MM.1S (cell line): ENCODE measurements around the gene NELFB.
A peak's percentile ranks its signal among the peaks of the same experiment; 100 is the strongest.

Source experiments
- DNase-seq: peaks from one replicate; pipeline ENCODE4 v3.0.0-alpha.2; 2015
- H2AFZ ChIP-seq: fragments of 300-600 bp; sonication (generic); 2 replicates; pipeline ENCODE4 v1.6.0; 2016; ENCODE audit warnings: antibody characterized with exemption, low read length
- H3F3A ChIP-seq: fragments of 300-600 bp; sonication (generic); 2 replicates; pipeline ENCODE4 v1.6.1; 2016; ENCODE audit warnings: mild to moderate bottlenecking, antibody characterized with exemption, low read length, moderate library complexity, mixed read lengths; ENCODE audit not compliant: insufficient read depth
- H3K27ac ChIP-seq: fragments of 300-600 bp; sonication (generic); 2 replicates; pipeline ENCODE4 v1.5.1; 2016; ENCODE audit warnings: mild to moderate bottlenecking, low read length
- H3K27me3 ChIP-seq: fragments of 300-600 bp; sonication (generic); replicated peaks from 2 replicates; pipeline ENCODE4 v1.6.0; 2016; ENCODE audit warnings: low read length; ENCODE audit not compliant: insufficient read depth
- H3K36me3 ChIP-seq: fragments of 300-600 bp; sonication (generic); replicated peaks from 2 replicates; pipeline ENCODE4 v1.6.1; 2016; ENCODE audit warnings: mild to moderate bottlenecking, low read length, mixed read lengths; ENCODE audit not compliant: insufficient read depth
- H3K4me1 ChIP-seq: fragments of 300-600 bp; sonication (generic); 2 replicates; pipeline ENCODE4 v1.6.1; 2016; ENCODE audit warnings: low read length, mixed read lengths
- H3K4me2 ChIP-seq: fragments of 300-600 bp; sonication (generic); 2 replicates; pipeline ENCODE4 v1.6.0; 2016; ENCODE audit warnings: low read depth, low read length
- H3K4me3 ChIP-seq: fragments of 300-600 bp; sonication (generic); 2 replicates; pipeline ENCODE4 v1.5.1; 2016; ENCODE audit warnings: low read length, mixed read lengths
- H3K79me2 ChIP-seq: fragments of 300-600 bp; sonication (generic); 2 replicates; pipeline ENCODE4 v1.6.1; 2016; ENCODE audit warnings: mixed run types, low read length, mixed read lengths
- H3K9ac ChIP-seq: fragments of 300-600 bp; sonication (generic); 2 replicates; pipeline ENCODE4 v1.6.1; 2016; ENCODE audit warnings: low read length, mixed read lengths
- H3K9me2 ChIP-seq: fragments of 300-600 bp; sonication (generic); replicated peaks from 2 replicates; pipeline ENCODE4 v1.6.1; 2016; ENCODE audit warnings: mild to moderate bottlenecking, low read length, mixed read lengths; ENCODE audit not compliant: insufficient read depth
- H3K9me3 ChIP-seq: fragments of 300-600 bp; sonication (generic); replicated peaks from 2 replicates; pipeline ENCODE4 v1.6.1; 2016; ENCODE audit warnings: mild to moderate bottlenecking, low read length, mixed read lengths; ENCODE audit not compliant: insufficient read depth
- H4K20me1 ChIP-seq: fragments of 300-600 bp; sonication (generic); 2 replicates; pipeline ENCODE4 v1.6.1; 2016; ENCODE audit warnings: mild to moderate bottlenecking, low read length, moderate library complexity, mixed read lengths; ENCODE audit not compliant: insufficient read depth
- CTCF ChIP-seq: fragments of 300-600 bp; sonication (generic); IDR thresholded peaks from 2 replicates; pipeline ENCODE4 v1.5.1; 2016; ENCODE audit warnings: antibody characterized with exemption, low read length, mixed read lengths
- EZH2 ChIP-seq: fragments of 300-600 bp; sonication (generic); optimal IDR thresholded peaks from 2 replicates; pipeline ENCODE3; 2017; ENCODE audit warnings: low read depth, mild to moderate bottlenecking, antibody characterized with exemption, low read length, mixed read lengths
- EZH2phosphoT487 ChIP-seq: fragments of 300-600 bp; sonication (generic); IDR thresholded peaks from 2 replicates; pipeline ENCODE4 v1.6.1; 2018; ENCODE audit warnings: antibody characterized with exemption, low read length

NELFB gene

GRCh38 chr9:137316012-137316981 is 61.2 kb downstream of the NELFB start:
- no peaks in the 10 kb centered on the region for H4K20me1 ChIP-seq
- H3K27ac ChIP-seq, result no peak overlapping the region
- H3K27me3 ChIP-seq, result peaks cover 77% of the 10 kb centered on the region
- no peak overlapping the region for H3K9ac ChIP-seq
- H3K9me3 ChIP-seq, result no peaks in the 10 kb centered on the region
- H3K79me2 ChIP-seq, result no peaks in the 10 kb centered on the region
- no peak for DNase-seq
- TF ChIP-seq CTCF, result no peak
- no peak for TF ChIP-seq EZH2
- TF ChIP-seq EZH2phosphoT487, result no peak
- H3K4me2 ChIP-seq, result peak overlapping the region; percentile 21; the same call in 1 of the 2 replicates
- H3K4me3 ChIP-seq, result no peak overlapping the region
- no peak overlapping the region for H2AFZ ChIP-seq
- no peaks in the 10 kb centered on the region for H3K9me2 ChIP-seq
- H3F3A ChIP-seq, result no peaks in the 10 kb centered on the region
- no peaks in the 10 kb centered on the region for H3K4me1 ChIP-seq
- H3K36me3 ChIP-seq, result no peaks in the 10 kb centered on the region

GRCh38 chr9:137317021-137317717 is 62.0 kb downstream of the NELFB start:
- Histone ChIP-seq H3K27me3 (peaks cover 86% of the 10 kb centered on the region), H4K20me1 (no peaks in the 10 kb centered on the region), H3F3A (no peaks in the 10 kb centered on the region), H3K4me1 (no peaks in the 10 kb centered on the region), H3K79me2 (no peaks in the 10 kb centered on the region), H3K9me2 (no peaks in the 10 kb centered on the region), H3K27ac (no peak overlapping the region), H3K9me3 (no peaks in the 10 kb centered on the region), H2AFZ (no peak overlapping the region), H3K4me3 (no peak overlapping the region), H3K9ac (no peak overlapping the region), H3K4me2 (no peak overlapping the region), H3K36me3 (no peaks in the 10 kb centered on the region)
- no peak for TF ChIP-seq CTCF
- TF ChIP-seq EZH2phosphoT487, result no peak
- TF ChIP-seq EZH2, result no peak
- no peak for DNase-seq

DNA sequence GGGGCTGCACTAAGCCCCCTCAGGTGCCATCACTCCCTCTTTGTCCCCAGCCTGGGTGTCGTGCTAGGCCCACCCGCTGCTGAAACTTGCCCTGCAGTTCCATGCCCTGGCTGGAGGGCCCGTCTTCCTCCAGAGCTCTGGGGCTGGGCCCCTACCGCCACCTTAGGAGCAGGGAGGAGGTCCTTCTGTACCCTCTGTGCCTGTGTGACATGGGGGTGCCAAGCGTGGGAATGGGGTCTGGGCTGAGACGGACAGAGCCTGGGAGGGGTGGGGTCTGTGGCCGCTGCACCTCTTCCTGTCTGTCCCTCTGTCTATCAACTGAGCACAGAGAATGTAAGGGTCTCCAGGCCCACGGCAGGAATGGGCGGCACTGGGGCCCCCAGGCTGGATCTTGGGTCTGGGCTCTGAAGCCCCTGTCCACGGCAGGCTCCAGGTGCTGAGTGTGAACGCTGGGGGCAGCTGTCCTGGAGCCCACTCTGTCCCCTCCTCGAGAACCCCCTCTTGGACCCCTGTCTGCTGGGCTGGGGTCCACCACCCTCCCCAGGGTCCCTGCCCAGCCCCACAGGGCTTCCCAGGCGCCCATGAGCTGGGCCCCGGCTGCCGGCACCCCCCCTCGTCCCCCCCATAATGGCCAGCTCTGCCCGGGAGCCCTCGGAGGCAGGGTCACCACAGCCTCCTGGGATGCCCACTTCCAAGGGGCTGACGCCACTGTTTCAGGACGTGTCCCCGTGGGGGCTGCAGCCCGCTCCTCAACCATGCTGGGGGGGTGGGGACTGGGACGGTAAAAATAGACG is 62.8 kb downstream of the NELFB start:
- Histone ChIP-seq H3K79me2 (no peaks in the 10 kb centered on the region), H3K9ac (no peak overlapping the region), H3K27me3 (peaks cover 87% of the 10 kb centered on the region), H4K20me1 (no peaks in the 10 kb centered on the region), H3K9me3 (no peaks in the 10 kb centered on the region), H3K4me1 (no peaks in the 10 kb centered on the region), H2AFZ (no peak overlapping the region), H3K27ac (no peak overlapping the region), H3K36me3 (no peaks in the 10 kb centered on the region), H3K4me3 (no peak overlapping the region), H3K4me2 (no peak overlapping the region), H3K9me2 (no peaks in the 10 kb centered on the region), H3F3A (no peaks in the 10 kb centered on the region)
- no peak for DNase-seq
- TF ChIP-seq CTCF, result no peak
- TF ChIP-seq EZH2, result no peak
- TF ChIP-seq EZH2phosphoT487, result no peak
